Spleen (tissue), 7 donors: ENCODE data around the gene RAPGEF4.

Source experiments
- POLR2A ChIP-seq, 3 donors: fragments of 450-650 bp; IDR thresholded peaks; one replicate each; pipeline ENCODE4 v1.5.1; 2017; ENCODE audit warnings: antibody characterized with exemption in 3 of 3, mild to moderate bottlenecking in 1 of 3
- POLR2AphosphoS5 ChIP-seq, 3 donors: sonication (generic); formaldehyde crosslinking; IDR thresholded peaks; one replicate each; pipeline ENCODE4 v1.5.1; 2017; ENCODE audit warnings: antibody characterized with exemption in 3 of 3
- TF ChIP-seq, protein P1 (sequence below), 11 experiments: fragments of 200-600 bp in 7 of 11; fragments of 450-650 bp in 4 of 11; sonication (generic) in 4 of 11; IDR thresholded peaks in 8 of 11; conservative IDR thresholded peaks in 3 of 11; 1 replicate in 7 of 11; 2 replicates in 4 of 11; pipeline versions ENCODE4 v1.4.0 to v1.8.0; 2016 to 2021; ENCODE audit warnings: antibody characterized with exemption in 11 of 11, inconsistent platforms in 4 of 11, mild to moderate bottlenecking in 1 of 11
- donor health status: DM: no; HTN: no; CAD: no; lungs with moderate emphysema.
- donor health status: DM: no; HTN: no; CAD: no.
- donor health status: DM: no; HTN: no; CAD: no.

DNA sequence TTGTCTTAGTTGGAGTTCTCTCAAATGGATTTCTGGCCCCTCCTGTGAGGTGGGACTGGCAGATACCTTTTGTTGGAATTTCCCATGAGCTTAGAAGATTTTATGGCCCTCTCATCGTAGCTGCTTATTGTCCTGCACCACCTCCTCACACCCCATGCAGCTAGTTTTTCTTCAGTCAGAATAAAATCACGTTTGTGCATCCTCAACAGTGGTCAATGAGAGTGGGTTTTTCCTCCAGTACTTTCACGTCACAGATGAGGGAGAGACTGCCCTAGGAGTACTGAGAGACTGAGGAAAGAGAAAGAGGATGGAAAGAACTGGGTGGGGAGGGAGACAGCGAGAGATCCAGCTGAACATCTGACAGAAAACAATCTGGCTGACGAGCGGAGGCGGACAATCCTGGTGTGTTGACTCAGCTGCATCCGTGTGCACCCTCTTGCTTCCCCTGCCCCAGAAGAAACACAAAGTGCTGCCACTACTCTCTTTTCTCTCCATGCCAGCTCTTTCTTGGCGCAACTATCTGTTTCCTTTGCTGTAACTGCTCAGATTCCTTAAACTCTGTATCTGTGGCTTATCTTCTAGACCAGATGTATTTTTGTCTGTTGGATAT is 7.4 kb downstream of the RAPGEF4 start:
- TF ChIP-seq, protein P1, sequence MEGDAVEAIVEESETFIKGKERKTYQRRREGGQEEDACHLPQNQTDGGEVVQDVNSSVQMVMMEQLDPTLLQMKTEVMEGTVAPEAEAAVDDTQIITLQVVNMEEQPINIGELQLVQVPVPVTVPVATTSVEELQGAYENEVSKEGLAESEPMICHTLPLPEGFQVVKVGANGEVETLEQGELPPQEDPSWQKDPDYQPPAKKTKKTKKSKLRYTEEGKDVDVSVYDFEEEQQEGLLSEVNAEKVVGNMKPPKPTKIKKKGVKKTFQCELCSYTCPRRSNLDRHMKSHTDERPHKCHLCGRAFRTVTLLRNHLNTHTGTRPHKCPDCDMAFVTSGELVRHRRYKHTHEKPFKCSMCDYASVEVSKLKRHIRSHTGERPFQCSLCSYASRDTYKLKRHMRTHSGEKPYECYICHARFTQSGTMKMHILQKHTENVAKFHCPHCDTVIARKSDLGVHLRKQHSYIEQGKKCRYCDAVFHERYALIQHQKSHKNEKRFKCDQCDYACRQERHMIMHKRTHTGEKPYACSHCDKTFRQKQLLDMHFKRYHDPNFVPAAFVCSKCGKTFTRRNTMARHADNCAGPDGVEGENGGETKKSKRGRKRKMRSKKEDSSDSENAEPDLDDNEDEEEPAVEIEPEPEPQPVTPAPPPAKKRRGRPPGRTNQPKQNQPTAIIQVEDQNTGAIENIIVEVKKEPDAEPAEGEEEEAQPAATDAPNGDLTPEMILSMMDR (IDR thresholded peaks at IDR 0.05 in 8 of 11, conservative IDR thresholded peaks at IDR 0.05 in 3 of 11) = no peak
- TF ChIP-seq POLR2A (IDR thresholded peaks at IDR 0.05) = no peak
- TF ChIP-seq POLR2AphosphoS5 (IDR thresholded peaks at IDR 0.05) = no peak
